RPMI7951 (cell line): ENCODE data around the gene RAB29. TPM values are rescaled to one million over a fixed set of nuclear protein-coding genes. Genes with fewer than 3 reads are reported as not detected.
"Not testable (repeated sequence)": the region's sequence is repeated elsewhere in the genome, so short reads cannot be mapped to it uniquely, and the experiment has no call there.

Experiments
- DNase-seq: peaks from one replicate; pipeline ENCODE4 v3.0.0-alpha.2; 2012; ENCODE audit warnings: low read depth
- total RNA-seq: library from RNA; depleted of rRNA; stranded (reverse); fragments of >200 nt; shearing (Covaris generic); gene quantifications from 2 replicates; pipeline ENCODE4 v1.2.3, GENCODE V29; 2014; rRNA removed

The RAB29 gene
- total RNA-seq, 1 experiment from 2014 or later: 15.1 TPM

DNA sequence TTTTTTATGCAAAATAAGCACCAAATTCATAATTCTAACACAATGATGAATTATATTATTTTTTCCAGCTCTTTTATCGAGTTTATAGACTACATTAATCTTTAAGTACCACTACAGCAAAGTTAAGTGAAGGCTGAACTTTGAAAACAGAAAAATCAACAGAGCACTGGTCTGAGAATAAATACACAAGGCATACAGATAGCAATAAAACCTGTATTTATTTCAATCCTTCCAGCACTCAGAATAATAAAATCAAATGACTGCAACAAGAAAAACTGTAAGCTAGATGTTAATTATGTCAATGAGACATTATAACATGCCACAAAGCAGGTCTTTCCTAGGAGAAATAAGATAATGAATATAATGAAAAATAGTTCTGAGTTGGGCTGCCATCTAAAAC, 49.8 kb downstream of the RAB29 start:
- DNase-seq: no peak

DNA sequence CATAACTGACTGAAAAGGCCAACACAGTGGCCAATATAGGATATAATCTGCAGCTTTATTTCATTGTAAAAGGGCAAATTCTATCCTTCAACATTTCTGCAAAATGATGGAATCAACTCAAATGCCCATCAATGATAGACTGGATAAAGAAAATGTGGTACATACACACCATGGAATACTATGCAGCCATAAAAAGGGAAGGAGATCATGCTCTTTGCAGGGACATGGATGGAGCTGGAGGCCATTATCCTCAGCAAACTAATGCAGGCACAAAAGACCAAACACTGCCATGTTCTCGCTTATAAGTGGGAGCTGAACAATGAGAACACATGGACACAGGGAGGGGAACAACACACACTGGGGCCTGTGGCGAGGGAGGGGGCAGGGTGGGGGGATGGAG, 54.5 kb downstream of the RAB29 start:
- not testable (repeated sequence) for DNase-seq

DNA sequence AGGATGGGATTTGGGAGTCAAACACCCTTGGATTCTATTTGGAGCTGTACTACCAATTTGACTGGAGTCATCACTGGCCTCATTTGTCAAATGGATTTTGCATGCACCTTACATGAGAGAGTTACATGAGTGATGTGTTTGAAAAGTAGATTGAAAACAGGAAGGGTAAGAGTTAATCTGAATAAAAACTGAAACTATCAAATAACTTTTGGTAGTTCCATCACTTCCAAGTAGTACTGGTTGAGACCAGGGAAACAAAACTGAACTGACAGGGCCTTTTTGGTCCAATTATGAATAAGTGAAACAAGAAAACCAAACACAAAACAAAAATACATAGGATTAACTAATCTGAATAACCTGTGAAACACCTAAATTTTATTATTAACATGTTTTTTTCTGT, 55.5 kb downstream of the RAB29 start:
- no peak for DNase-seq

DNA sequence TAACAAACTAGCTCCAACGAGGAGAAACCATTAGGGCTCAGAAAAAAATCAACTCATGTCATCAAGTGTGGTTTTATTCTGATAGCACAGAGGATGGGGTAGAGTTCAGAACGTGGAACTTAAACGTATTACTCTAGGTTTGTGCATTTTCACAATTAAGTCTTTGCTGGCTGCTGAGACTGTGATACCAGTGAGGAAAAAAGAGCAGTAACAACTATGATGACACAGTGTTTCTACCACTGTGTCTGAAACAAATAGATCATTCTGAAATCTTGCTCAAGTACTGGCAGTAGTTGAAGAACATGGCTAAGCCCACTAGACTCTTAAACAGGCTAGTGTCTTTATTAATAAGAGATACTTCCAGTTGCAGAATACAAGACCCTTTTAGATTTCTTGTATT, 56.3 kb downstream of the RAB29 start:
- no peak for DNase-seq

Other genes starting within 250 kb of the RAB29 start
- 14.3 and 16.1 TPM in 2 replicates for gene ELK4, start 143.5 kb downstream of the RAB29 start, total RNA-seq
- gene SLC45A3, start 95.0 kb downstream of the RAB29 start, total RNA-seq: 4.4 and 4.7 TPM in 2 replicates
- 154 and 176 TPM in 2 replicates for gene NUCKS1, start 25.3 kb downstream of the RAB29 start, total RNA-seq
- gene SLC41A1, start 37.7 kb upstream of the RAB29 start, total RNA-seq: 7.8 and 10.2 TPM in 2 replicates
- gene PM20D1, start 74.7 kb upstream of the RAB29 start, total RNA-seq: not detected in 2 replicates
- gene SLC26A9, start 168.0 kb upstream of the RAB29 start, total RNA-seq: under 0.01 TPM in 1 of 2 replicates, not detected in the other
- 0.96 and 0.98 TPM in 2 replicates for gene RAB7B, start 227.9 kb upstream of the RAB29 start, total RNA-seq
- gene CTSE, start 248.4 kb upstream of the RAB29 start, total RNA-seq: 0.60 TPM in 1 of 2 replicates, not detected in the other